K562 (cell line): ENCODE measurements around the gene CXCL17. TPM values are rescaled to one million over a fixed set of nuclear protein-coding genes. Genes with fewer than 3 reads are reported as not detected.

ENCODE experiments used
- ELK3 ChIP-seq: fragments of 450-650 bp; formaldehyde crosslinking; IDR thresholded peaks from 2 replicates; pipeline ENCODE4 v1.4.0; 2020; ENCODE audit warnings: mild to moderate bottlenecking
- POLR2A ChIP-seq: fragments of 450-650 bp; conservative IDR thresholded peaks from 2 replicates; pipeline ENCODE4 v1.6.1; 2016
- PYGO2 ChIP-seq: fragments of 450-650 bp; IDR thresholded peaks from 2 replicates; pipeline ENCODE4 v1.6.1; 2016; ENCODE audit warnings: mild to moderate bottlenecking, missing genetic modification characterization, moderate library complexity, missing compliant biosample characterization
- SMAD2 ChIP-seq: fragments of 150-350 bp; IDR thresholded peaks from 2 replicates; pipeline ENCODE4 v1.6.1; 2014; ENCODE audit warnings: low read depth, mild to moderate bottlenecking, low read length
- ZNF23 ChIP-seq: fragments of 250-450 bp; sonication (Bioruptor Pico); IDR thresholded peaks from 2 replicates; pipeline ENCODE4 v1.4.0; 2020; ENCODE audit warnings: mild to moderate bottlenecking
- polyA plus RNA-seq, 8 experiments: library from polyadenylated mRNA; depleted of rRNA in 4 of 8; stranded (reverse) in 5 of 8; unstranded in 3 of 8; fragments of >200 nt; fragmentation: Nextera tagmentation in 2 of 8; fragmentation: Illumina TruSeq in 1 of 8; extraction: Ambion mirVana in 2 of 8; extraction: Trizol in 1 of 8; gene quantifications; 2 replicates each; pipeline versions ENCODE4 v1.2.1 to v1.2.3, GENCODE V29; 2011 to 2014; ENCODE audit warnings: inconsistent platforms in 1 of 8, missing spikeins in 1 of 8
- total RNA-seq, 7 experiments: library from RNA; depleted of rRNA in 6 of 7; stranded (reverse); fragments of >200 nt in 6 of 7; fragmentation: Illumina TruSeq in 2 of 7; extraction: Trizol in 2 of 7; gene quantifications; 2 replicates each; pipeline versions ENCODE4 v1.2.1 to v1.2.3, GENCODE V29; 2011 to 2021; ENCODE audit warnings: low replicate concordance in 1 of 7
- TF ChIP-seq, protein P1 (sequence below): fragments of 250-450 bp; sonication (Bioruptor Pico); IDR thresholded peaks from 2 replicates; pipeline ENCODE4 v1.4.0; 2020; ENCODE audit warnings: mild to moderate bottlenecking, moderate library complexity

Gene CXCL17
- total and polyA plus RNA-seq, 9 of the 15 experiments (the other 6 are each of a cell fraction or from before 2014, with no cell fraction given): 0.10 to 0.15 TPM; not detected in 7

GRCh38 chr19:42397263-42398166 is 45.2 kb downstream of the CXCL17 start (continued):
- TF ChIP-seq, protein P1, sequence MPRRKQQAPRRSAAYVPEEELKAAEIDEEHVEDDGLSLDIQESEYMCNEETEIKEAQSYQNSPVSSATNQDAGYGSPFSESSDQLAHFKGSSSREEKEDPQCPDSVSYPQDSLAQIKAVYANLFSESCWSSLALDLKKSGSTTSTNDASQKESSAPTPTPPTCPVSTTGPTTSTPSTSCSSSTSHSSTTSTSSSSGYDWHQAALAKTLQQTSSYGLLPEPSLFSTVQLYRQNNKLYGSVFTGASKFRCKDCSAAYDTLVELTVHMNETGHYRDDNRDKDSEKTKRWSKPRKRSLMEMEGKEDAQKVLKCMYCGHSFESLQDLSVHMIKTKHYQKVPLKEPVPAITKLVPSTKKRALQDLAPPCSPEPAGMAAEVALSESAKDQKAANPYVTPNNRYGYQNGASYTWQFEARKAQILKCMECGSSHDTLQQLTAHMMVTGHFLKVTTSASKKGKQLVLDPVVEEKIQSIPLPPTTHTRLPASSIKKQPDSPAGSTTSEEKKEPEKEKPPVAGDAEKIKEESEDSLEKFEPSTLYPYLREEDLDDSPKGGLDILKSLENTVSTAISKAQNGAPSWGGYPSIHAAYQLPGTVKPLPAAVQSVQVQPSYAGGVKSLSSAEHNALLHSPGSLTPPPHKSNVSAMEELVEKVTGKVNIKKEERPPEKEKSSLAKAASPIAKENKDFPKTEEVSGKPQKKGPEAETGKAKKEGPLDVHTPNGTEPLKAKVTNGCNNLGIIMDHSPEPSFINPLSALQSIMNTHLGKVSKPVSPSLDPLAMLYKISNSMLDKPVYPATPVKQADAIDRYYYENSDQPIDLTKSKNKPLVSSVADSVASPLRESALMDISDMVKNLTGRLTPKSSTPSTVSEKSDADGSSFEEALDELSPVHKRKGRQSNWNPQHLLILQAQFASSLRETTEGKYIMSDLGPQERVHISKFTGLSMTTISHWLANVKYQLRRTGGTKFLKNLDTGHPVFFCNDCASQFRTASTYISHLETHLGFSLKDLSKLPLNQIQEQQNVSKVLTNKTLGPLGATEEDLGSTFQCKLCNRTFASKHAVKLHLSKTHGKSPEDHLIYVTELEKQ (CRISPR knock-in tag): no peak
- TF ChIP-seq POLR2A (no peak), ZNF23 (CRISPR knock-in tag) (no peak), ELK3 (CRISPR knock-in tag) (no peak), SMAD2 (no peak), PYGO2 (tag) (no peak)
